NCI-H748 treated with DMSO at 0.1 percent for 48 hours (cell line): ENCODE measurements around the gene OLFM1.

ENCODE experiments used
- DNase-seq: peaks from one replicate; lab custom pipeline; 2025; lab: John Stamatoyannopoulos, UW

OLFM1 gene

GRCh38 chr9:135087489-135087792 is at the start of gene OLFM1:
Gene OLFM1 (plus strand): TSS chr9:135087668. CDS start chr9:135087990, 322 bp downstream.
- DNase-seq: peak; percentile 33

- no peak for DNase-seq
Observed at GRCh38 chr9:135038331-135038730, 49.1 kb upstream of the OLFM1 start.

GRCh38 chr9:135038826-135039225 is 48.6 kb upstream of the OLFM1 start:
- DNase-seq: no peak

- no peak for DNase-seq
Observed at GRCh38 chr9:135039266-135039870, 48.1 kb upstream of the OLFM1 start.

- DNase-seq: no peak
Observed at GRCh38 chr9:135039916-135040645, 47.4 kb upstream of the OLFM1 start.

DNA sequence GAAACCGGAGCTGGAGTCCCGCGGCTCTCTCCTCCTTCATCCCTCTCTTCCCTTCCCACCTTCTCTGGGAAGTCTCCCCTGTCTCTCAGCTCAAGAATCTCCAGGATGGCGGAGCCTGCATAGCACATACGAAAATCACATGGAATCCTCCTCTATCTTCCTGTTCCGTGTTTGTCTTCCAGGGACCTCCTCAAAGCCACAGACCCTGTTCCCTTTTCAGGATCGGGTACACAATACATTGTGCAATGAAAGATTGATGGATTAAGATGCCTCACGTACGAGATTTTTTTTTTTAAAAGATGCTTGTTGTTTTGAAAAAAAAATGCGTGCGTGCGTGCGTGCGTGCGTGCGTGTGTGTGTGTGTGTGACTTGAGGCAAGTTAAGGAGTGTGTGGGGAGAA is 46.6 kb upstream of the OLFM1 start:
- no peak for DNase-seq

DNA sequence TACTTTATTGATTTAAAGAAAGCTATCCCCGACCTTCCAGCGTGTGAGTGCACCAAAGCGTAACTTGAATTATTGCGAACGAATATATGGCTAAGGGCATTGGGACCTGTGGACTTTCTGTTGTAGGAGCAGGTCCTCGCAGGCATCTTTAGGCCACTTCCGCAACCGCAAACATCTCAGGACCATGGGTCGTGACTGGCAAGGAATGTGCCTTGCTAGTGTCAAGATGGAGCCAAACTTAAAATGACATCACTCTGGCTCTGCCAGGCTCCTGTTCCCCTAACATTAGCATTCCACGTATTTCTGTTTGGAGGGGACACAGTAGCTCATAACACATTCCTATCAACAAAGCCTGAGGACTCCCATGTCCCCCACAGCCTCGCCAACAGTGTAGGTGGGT is 44.1 kb upstream of the OLFM1 start:
- DNase-seq: no peak

- no peak for DNase-seq
Observed at GRCh38 chr9:135045264-135045927, 42.1 kb upstream of the OLFM1 start.

- no peak for DNase-seq
Observed at GRCh38 chr9:135045928-135046738, 41.3 kb upstream of the OLFM1 start.

GRCh38 chr9:135046739-135047350 is 40.6 kb upstream of the OLFM1 start:
- DNase-seq: no peak

GRCh38 chr9:135047521-135047920 is 39.9 kb upstream of the OLFM1 start:
- no peak for DNase-seq

DNA sequence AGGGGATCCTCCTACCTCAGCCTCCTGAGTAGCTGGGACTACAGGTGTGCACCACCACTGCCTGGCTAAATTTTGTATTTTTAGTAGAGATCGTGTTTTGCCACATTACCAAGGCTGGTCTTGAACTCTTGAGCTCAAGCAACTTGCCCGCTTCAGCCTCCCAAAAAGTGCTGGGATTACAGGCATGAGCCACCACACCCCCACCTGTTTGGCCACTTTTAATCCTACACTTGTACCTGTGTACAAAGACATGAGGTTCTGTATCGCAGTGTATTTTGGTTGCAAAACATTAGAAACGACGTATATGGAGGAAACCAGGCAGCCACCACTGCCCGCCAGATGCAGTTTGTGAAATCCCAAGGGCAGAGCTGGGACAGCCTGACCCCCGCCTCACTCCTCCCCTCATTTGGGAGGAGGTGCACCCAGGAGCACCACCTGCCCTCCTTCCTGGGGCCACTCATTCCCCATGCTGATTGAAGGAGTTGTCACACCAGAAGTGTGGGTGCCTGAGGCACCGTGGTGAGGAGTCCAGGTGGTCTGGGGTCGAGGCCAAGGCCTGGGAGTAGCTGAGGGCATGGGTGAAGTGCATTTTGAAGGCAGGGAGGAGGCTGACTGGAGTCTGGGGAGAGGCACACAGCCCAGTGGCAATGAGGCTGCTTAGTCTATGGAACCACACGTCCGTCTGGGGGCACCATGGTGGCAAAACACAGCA is 39.3 kb upstream of the OLFM1 start:
- DNase-seq: no peak

DNA sequence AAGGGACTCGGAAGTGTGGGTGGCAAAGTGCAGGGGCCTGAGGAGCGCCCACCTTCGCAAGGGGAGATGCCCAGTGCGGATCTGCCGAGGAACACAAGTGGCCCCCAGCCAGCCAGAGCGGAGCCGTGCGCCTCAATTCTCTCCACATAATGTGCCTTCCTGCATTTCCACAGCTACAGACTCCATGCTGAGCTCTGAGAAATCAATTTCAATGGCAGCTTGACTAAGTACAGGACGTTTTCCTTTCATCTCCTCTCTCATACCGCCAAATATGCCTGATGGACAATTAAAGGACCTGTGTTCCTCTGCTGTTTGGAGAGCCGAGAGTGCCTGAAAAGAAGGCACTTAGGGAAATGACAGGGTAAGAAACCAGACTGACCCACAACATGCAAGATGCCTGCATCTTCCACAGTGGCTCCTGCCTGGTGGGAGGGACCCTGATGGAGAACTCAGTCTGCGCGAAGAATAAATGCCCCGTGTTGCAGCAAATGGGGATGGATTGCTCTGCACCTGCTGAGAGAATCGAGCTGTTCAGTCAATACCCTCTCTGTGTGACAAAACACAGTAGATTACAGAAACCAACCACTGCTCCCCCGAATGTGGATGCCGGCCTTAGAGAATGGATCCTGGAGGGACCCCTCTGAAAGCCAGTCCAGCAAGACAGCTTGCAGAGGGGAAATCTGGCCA is 38.6 kb upstream of the OLFM1 start:
- no peak for DNase-seq

GRCh38 chr9:135049460-135049859 is 38.0 kb upstream of the OLFM1 start:
- DNase-seq: no peak

- DNase-seq: no peak
Observed at GRCh38 chr9:135050072-135050990, 37.1 kb upstream of the OLFM1 start.

DNA sequence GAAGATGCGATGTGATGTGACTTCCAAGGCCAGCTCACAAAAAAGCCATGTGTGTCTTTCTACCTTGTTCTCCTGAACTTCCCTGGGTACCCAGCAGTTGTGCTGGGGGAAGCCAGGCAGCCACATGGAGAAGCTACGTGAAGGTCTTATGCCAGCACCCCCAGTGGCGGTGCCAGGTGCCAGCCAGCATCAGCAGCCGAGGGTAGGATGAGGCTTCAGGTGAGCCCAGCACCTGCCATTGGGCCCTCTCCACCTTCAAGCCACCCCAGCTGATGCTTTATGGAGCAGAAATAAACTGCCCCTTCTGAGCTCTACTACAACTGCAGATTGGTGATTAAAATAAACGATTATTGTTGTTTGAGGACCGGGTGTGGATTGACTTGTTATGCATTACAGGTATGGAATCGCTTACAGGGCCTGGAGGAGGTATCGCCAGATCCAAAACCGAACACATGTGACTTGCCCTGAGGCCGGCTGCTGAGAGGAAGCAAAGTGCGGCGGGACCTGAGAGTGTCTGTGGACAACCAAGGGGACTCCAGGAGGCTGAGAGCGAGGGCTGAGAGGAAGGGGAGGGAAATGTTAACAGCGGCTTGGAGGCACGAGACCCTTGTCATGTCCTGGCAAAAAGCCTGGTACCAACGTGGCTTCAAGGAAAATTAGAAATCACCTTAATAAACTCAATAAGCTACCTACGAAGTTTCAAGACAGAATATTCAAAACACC is 36.0 kb upstream of the OLFM1 start:
- no peak for DNase-seq

- DNase-seq: no peak
Observed at GRCh38 chr9:135053133-135053532, 34.3 kb upstream of the OLFM1 start.

GRCh38 chr9:135055181-135055580 is 32.3 kb upstream of the OLFM1 start:
- no peak for DNase-seq

DNA sequence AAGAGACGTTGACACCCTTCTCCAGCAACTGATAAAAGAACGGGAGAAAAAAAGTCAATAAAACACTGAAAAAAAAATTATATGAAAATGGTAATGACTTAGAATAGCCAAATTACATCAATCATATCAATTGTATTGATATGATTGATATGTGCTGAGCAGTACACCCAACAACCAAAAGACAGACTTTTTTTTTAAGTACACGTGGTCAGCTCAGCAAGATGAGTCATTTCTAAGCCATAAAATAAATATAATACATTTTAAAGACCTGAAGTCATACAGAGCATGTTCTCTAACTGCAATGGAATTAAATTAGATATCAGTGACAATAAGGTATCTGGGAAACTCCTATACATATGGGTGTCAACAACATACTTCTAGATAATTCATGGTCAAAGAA is 30.9 kb upstream of the OLFM1 start:
- no peak for DNase-seq
